Spleen (tissue), 11 donors: Measurements from ENCODE around the gene IGF1R. TPM values are rescaled to one million over a fixed set of nuclear protein-coding genes. Genes with fewer than 3 reads are reported as not detected.

Experiments used
- DNase-seq: peaks from one replicate; pipeline ENCODE4 v3.0.0-alpha.2; 2020
- H3K27ac ChIP-seq, 8 donors: fragments of 200-600 bp; sonication (generic) in 7 of 8; 1 replicate in 4 of 8; 2 replicates in 4 of 8; pipeline versions ENCODE4 v1.5.0 to v1.8.0; 2016 to 2021; ENCODE audit warnings: inconsistent platforms in 4 of 8, mild to moderate bottlenecking in 4 of 8, moderate library complexity in 1 of 8
- H3K27me3 ChIP-seq, 7 donors: fragments of 200-600 bp; sonication (generic) in 6 of 7; replicated peaks in 1 of 7; 1 replicate in 4 of 7; 2 replicates in 3 of 7; pipeline versions ENCODE4 v1.5.0 to v1.8.0; 2016 to 2021; ENCODE audit warnings: inconsistent platforms in 3 of 7, mild to moderate bottlenecking in 1 of 7
- H3K36me3 ChIP-seq, 6 donors: fragments of 200-600 bp; sonication (generic) in 5 of 6; 1 replicate in 4 of 6; 2 replicates in 2 of 6; pipeline versions ENCODE4 v1.5.0 to v1.8.0; 2016 to 2021; ENCODE audit warnings: inconsistent platforms in 2 of 6
- H3K4me1 ChIP-seq, 6 donors: fragments of 200-600 bp; sonication (generic) in 5 of 6; 1 replicate in 3 of 6; 2 replicates in 3 of 6; pipeline versions ENCODE4 v1.5.0 to v1.8.0; 2016 to 2021; ENCODE audit warnings: inconsistent platforms in 3 of 6
- H3K4me3 ChIP-seq, 8 donors: fragments of 200-600 bp; sonication (generic) in 7 of 8; 1 replicate in 4 of 8; 2 replicates in 4 of 8; pipeline versions ENCODE4 v1.5.0 to v1.8.0; 2016 to 2021; ENCODE audit warnings: inconsistent platforms in 4 of 8, mild to moderate bottlenecking in 4 of 8, moderate library complexity in 2 of 8
- H3K9me3 ChIP-seq, 8 donors: fragments of 200-600 bp; sonication (generic) in 7 of 8; 1 replicate in 4 of 8; 2 replicates in 4 of 8; pipeline versions ENCODE4 v1.5.0 to v1.8.0; 2016 to 2021; ENCODE audit warnings: inconsistent platforms in 4 of 8
- POLR2A ChIP-seq, 3 donors: fragments of 450-650 bp; IDR thresholded peaks; one replicate each; pipeline ENCODE4 v1.5.1; 2017; ENCODE audit warnings: antibody characterized with exemption in 3 of 3, mild to moderate bottlenecking in 1 of 3
- POLR2AphosphoS5 ChIP-seq, 3 donors: sonication (generic); formaldehyde crosslinking; IDR thresholded peaks; one replicate each; pipeline ENCODE4 v1.5.1; 2017; ENCODE audit warnings: antibody characterized with exemption in 3 of 3
- WGBS, 5 donors: extraction: QIAGEN DNeasy Blood & Tissue Kit in 3 of 5; methylation state at CpG; one replicate each; pipeline versions ENCODE4 v1.1.5 to v1.1.7; 2013 to 2018; 5-methylcytosine and 5-hydroxymethylcytosine counted together
- intact Hi-C: fragments of 100-400 bp; cut with DNase I; formaldehyde crosslinking; loops from one replicate; pipeline ENCODE4 v1.15.0; 2023; ENCODE audit warnings: low total_unique reads
- polyA plus RNA-seq, 3 donors: library from polyadenylated mRNA; stranded (reverse); fragments of 200-250 nt; gene quantifications; one replicate each; pipeline ENCODE4 v1.2.1, GENCODE V29; 2013
- total RNA-seq, 7 donors: library from RNA; depleted of rRNA in 3 of 7; stranded (reverse); fragments of >200 nt in 3 of 7; fragmentation: NEBNext Ultra II Directional in 4 of 7; extraction: Animal tissue kit (Norgen Biotek cat#: 25700) in 4 of 7; gene quantifications; one replicate each; pipeline versions ENCODE4 v1.1.0 to v1.2.1, GENCODE V29; 2016 to 2021
- TF ChIP-seq, protein P1 (sequence below), 11 experiments: fragments of 200-600 bp in 7 of 11; fragments of 450-650 bp in 4 of 11; sonication (generic) in 4 of 11; IDR thresholded peaks in 8 of 11; conservative IDR thresholded peaks in 3 of 11; 1 replicate in 7 of 11; 2 replicates in 4 of 11; pipeline versions ENCODE4 v1.4.0 to v1.8.0; 2016 to 2021; ENCODE audit warnings: antibody characterized with exemption in 11 of 11, inconsistent platforms in 4 of 11, mild to moderate bottlenecking in 1 of 11
- donor health status: healthy with polysubstance abuse.
- donor health status: DM: no; HTN: no; CAD: no; lungs with moderate emphysema.
- donor health status: DM: no; HTN: no; CAD: no.
- donor health status: Bipolar disorder and iron deficiency.
- donor health status: healthy.
- donor health status: DM: no; HTN: no; CAD: no.
- donor health status: DM: yes; HTN: yes; CAD: no.

IGF1R gene
- total and polyA plus RNA-seq, 10 donors, result 1.1 to 104 (median 53.1) TPM

DNA sequence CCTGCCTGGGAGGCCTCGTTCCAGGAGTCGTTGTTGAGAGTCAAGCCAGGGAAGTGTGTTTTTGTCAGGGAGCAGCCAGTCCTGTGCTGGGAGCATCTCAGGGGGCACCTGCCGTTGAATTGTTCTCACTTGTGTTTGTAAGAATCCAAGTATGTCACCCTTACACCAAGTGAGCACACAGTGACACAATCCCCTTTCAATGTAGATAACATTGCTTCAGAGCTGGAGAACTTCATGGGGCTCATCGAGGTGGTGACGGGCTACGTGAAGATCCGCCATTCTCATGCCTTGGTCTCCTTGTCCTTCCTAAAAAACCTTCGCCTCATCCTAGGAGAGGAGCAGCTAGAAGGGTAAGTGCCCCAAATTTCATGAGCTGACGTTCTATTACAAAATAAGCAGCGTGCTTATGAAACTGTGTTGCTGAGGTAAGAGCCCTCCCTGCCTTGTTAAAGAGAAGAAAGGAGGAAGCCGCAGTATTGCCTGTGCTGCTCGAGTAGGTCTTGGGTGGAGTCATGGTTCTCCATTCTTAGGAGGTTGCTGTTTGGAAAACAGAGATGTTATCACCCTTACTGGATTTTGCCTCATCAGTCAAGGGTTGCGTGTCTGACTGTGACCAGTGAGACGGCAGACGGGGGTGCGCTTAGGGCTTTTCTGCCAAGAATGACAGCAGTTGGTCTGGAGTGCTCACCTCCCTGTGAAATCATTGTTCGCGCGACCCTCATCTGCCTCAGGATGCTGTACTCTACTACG, 251.1 kb downstream of the IGF1R start:
- H3K4me1 ChIP-seq, result peaks cover 0 to 46% (median 8%) of the 10 kb centered on the region in 6 donors

DNA sequence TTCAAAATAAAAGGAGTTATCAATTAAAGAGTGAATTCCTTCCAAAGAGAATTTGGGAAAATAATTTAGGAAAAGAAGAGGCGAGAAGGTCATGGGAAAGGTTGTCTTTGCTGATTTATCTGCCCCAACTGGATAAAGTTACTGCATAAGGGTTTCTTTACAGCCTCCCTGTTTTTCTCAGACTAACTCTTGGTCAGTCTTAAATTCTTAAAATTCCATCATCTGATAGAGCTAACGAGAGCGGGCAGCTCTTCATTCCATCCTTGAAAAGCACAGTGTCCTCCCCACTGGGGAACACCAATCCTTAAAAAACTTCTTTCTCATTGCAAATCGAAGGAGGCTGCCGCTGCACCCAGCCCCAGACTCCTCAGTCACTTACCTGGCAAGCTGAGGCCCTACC, 252.0 kb downstream of the IGF1R start:
- Histone ChIP-seq H3K4me3 (peak overlapping the region in 1 of 8 donors; percentile 44), H3K27me3 (no peaks in the 10 kb centered on the region), H3K36me3 (peaks cover 0 to 34% (median 7%) of the 10 kb centered on the region in 6 donors), H3K4me1 (peaks cover 0 to 53% (median 10%) of the 10 kb centered on the region in 6 donors), H3K27ac (peak overlapping the region in 7 of 8 donors; percentile 62 to 86 (median 82)), H3K9me3 (no peaks in the 10 kb centered on the region)
- intact Hi-C loops, result no loop called here
- TF ChIP-seq POLR2A (IDR thresholded peaks at IDR 0.05), result no peak
- TF ChIP-seq, protein P1, sequence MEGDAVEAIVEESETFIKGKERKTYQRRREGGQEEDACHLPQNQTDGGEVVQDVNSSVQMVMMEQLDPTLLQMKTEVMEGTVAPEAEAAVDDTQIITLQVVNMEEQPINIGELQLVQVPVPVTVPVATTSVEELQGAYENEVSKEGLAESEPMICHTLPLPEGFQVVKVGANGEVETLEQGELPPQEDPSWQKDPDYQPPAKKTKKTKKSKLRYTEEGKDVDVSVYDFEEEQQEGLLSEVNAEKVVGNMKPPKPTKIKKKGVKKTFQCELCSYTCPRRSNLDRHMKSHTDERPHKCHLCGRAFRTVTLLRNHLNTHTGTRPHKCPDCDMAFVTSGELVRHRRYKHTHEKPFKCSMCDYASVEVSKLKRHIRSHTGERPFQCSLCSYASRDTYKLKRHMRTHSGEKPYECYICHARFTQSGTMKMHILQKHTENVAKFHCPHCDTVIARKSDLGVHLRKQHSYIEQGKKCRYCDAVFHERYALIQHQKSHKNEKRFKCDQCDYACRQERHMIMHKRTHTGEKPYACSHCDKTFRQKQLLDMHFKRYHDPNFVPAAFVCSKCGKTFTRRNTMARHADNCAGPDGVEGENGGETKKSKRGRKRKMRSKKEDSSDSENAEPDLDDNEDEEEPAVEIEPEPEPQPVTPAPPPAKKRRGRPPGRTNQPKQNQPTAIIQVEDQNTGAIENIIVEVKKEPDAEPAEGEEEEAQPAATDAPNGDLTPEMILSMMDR (IDR thresholded peaks at IDR 0.05 in 8 of 11, conservative IDR thresholded peaks at IDR 0.05 in 3 of 11), result no peak
- 64 to 87% (median 80%) methylated on average over 5 of the region's 5 CpGs for WGBS, 5 donors
- DNase-seq, result no peak

More for the DNA sequence above, 251.1 kb downstream of the IGF1R start:
- peak; percentile 83 for DNase-seq
- intact Hi-C loops, result no loop called here
- Histone ChIP-seq H3K27ac (peak overlapping the region in 7 of 8 donors; percentile 62 to 86 (median 82)), H3K9me3 (no peaks in the 10 kb centered on the region), H3K36me3 (peaks cover 0 to 37% (median 7%) of the 10 kb centered on the region in 6 donors), H3K27me3 (no peaks in the 10 kb centered on the region), H3K4me3 (peak overlapping the region in 1 of 8 donors; percentile 44)
- TF ChIP-seq POLR2AphosphoS5 (IDR thresholded peaks at IDR 0.05) (peak in 1 of 3 donors; percentile 56), POLR2A (IDR thresholded peaks at IDR 0.05) (no peak)
- TF ChIP-seq, protein P1 (IDR thresholded peaks at IDR 0.05 in 8 of 11, conservative IDR thresholded peaks at IDR 0.05 in 3 of 11), result no peak
- 63 to 87% (median 78%) methylated on average over 20 of the region's 20 CpGs for WGBS, 5 donors

DNA sequence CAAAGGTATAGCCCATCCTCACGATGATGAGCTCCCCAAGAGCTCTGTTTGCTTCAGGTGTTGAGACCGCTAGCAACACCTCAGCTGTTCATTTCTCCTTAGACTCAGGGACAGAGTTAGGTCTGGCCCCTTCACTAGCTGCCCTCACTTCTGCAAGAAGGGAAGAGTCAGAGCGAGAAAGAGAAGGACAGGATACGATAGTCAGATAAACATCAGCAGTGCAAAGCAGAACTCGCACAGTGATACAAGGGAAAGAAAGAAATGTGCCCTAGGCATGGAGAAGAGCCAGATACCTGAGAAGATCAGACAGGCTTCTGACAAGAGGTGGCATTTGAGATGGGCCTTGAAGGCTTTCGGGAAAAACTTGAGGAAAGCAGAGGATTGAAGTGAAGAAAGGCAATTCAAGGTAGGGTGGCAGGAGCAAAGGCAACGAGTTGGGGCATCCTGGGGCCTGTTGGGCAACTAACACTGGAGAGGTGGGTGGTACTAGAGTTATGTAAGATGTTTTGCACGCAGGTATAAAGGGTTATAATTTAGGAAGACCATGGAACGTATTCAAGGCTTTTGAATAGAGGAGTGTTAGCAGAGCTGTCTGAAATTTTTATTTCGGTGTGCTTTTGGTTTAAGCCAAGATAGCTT, 253.2 kb downstream of the IGF1R start:
- Histone ChIP-seq H3K4me1 (peaks cover 0 to 53% (median 10%) of the 10 kb centered on the region in 6 donors), H3K36me3 (peaks cover 0 to 33% (median 6%) of the 10 kb centered on the region in 6 donors), H3K27ac (peak overlapping the region in 5 of 8 donors; percentile 26 to 86 (median 82)), H3K27me3 (no peaks in the 10 kb centered on the region), H3K9me3 (no peaks in the 10 kb centered on the region), H3K4me3 (no peak overlapping the region)
- TF ChIP-seq POLR2A (IDR thresholded peaks at IDR 0.05) (no peak), POLR2AphosphoS5 (IDR thresholded peaks at IDR 0.05) (no peak)
- TF ChIP-seq, protein P1 (IDR thresholded peaks at IDR 0.05 in 8 of 11, conservative IDR thresholded peaks at IDR 0.05 in 3 of 11), result no peak
- DNase-seq, result no peak
- intact Hi-C loops, result no loop called here
- 57 to 78% (median 68%) methylated on average over 10 of the region's 10 CpGs for WGBS, 5 donors

DNA sequence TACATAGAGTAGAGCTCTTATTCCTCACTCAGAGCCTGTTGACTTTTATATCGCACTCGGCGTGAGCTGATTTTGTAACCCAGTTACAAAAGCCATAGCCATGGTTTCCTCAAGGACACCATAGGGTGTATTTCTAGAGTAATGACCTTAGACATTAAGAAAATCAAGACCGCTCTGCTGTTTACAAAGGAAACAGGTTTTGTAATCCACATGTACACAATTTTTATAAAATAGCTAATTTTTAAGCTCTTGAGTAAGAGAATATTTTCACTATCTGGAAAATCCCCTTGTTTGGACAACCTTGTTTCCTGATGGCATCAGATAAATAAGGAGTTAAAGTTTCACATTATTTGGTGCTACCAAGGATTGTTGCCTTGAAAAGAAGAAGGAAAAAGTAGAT, 254.6 kb downstream of the IGF1R start:
- H3K36me3 ChIP-seq, result peaks cover 0 to 33% (median 1%) of the 10 kb centered on the region in 6 donors
- H3K27me3 ChIP-seq, result no peaks in the 10 kb centered on the region
- peaks cover 0 to 53% (median 10%) of the 10 kb centered on the region in 6 donors for H3K4me1 ChIP-seq
- TF ChIP-seq POLR2AphosphoS5 (IDR thresholded peaks at IDR 0.05), result no peak
- 59 to 89% (median 82%) methylated on average over 4 of the region's 4 CpGs for WGBS, 5 donors
- H3K4me3 ChIP-seq, result no peak overlapping the region
- DNase-seq, result no peak
- intact Hi-C loops, result no loop called here
- no peaks in the 10 kb centered on the region for H3K9me3 ChIP-seq
- peak overlapping the region in 3 of 8 donors; percentile 14 to 86 (median 85) for H3K27ac ChIP-seq
